ENCODE measurements around the gene ZSWIM6.

The ZSWIM6 gene

GRCh38 chr5:61549530-61549929 lies 217.5 kb downstream of the ZSWIM6 start:
- H3K4me3 ChIP-seq (ENCODE audit: low read length in 2 of 2), result no peak overlapping the region
- H3K27me3 ChIP-seq (ENCODE audit: control insufficient read depth in 1 of 2, insufficient read depth in 2 of 2, low read length in 2 of 2), result no peaks in the 10 kb centered on the region
- H3K4me1 ChIP-seq (ENCODE audit: control insufficient read depth, insufficient read depth, low read length), result peaks cover 4% of the 10 kb centered on the region
- no peaks in the 10 kb centered on the region for H3K36me3 ChIP-seq (ENCODE audit: control insufficient read depth in 2 of 2, insufficient read depth in 2 of 2, low read length in 2 of 2)
- no peak overlapping the region for H3K27ac ChIP-seq (ENCODE audit: low read length)
- no peak overlapping the region for H3K9ac ChIP-seq (ENCODE audit: low read length in 2 of 2)
- H3K9me3 ChIP-seq (ENCODE audit: control insufficient read depth in 2 of 2, low read length in 2 of 2), result no peaks in the 10 kb centered on the region

- H3K36me3 ChIP-seq (ENCODE audit: control insufficient read depth in 2 of 2, insufficient read depth in 2 of 2, low read length in 2 of 2), result no peaks in the 10 kb centered on the region
- H3K27me3 ChIP-seq (ENCODE audit: control insufficient read depth in 1 of 2, insufficient read depth in 2 of 2, low read length in 2 of 2), result no peaks in the 10 kb centered on the region
- no peak overlapping the region for H3K9ac ChIP-seq (ENCODE audit: low read length in 2 of 2)
- H3K4me3 ChIP-seq (ENCODE audit: low read length in 2 of 2), result no peak overlapping the region
- H3K9me3 ChIP-seq (ENCODE audit: control insufficient read depth in 2 of 2, low read length in 2 of 2), result no peaks in the 10 kb centered on the region
- peaks cover 4% of the 10 kb centered on the region for H3K4me1 ChIP-seq (ENCODE audit: control insufficient read depth, insufficient read depth, low read length)
- H3K27ac ChIP-seq (ENCODE audit: low read length), result no peak overlapping the region
Measured at GRCh38 chr5:61551637-61552313, 219.7 kb downstream of the ZSWIM6 start.

GRCh38 chr5:61559146-61559545 lies 227.1 kb downstream of the ZSWIM6 start:
- Histone ChIP-seq H3K9me3 (ENCODE audit: control insufficient read depth in 2 of 2, low read length in 2 of 2) (peaks cover 0 to 3% of the 10 kb centered on the region in 2 donors), H3K4me3 (ENCODE audit: low read length in 2 of 2) (no peak overlapping the region), H3K9ac (ENCODE audit: low read length in 2 of 2) (no peak overlapping the region), H3K27me3 (ENCODE audit: control insufficient read depth in 1 of 2, insufficient read depth in 2 of 2, low read length in 2 of 2) (no peaks in the 10 kb centered on the region), H3K36me3 (ENCODE audit: control insufficient read depth in 2 of 2, insufficient read depth in 2 of 2, low read length in 2 of 2) (no peaks in the 10 kb centered on the region), H3K27ac (ENCODE audit: low read length) (no peak overlapping the region), H3K4me1 (ENCODE audit: control insufficient read depth, insufficient read depth, low read length) (no peaks in the 10 kb centered on the region)

GRCh38 chr5:61559722-61560121 lies 227.7 kb downstream of the ZSWIM6 start:
- Histone ChIP-seq H3K27me3 (ENCODE audit: control insufficient read depth in 1 of 2, insufficient read depth in 2 of 2, low read length in 2 of 2) (no peaks in the 10 kb centered on the region), H3K36me3 (ENCODE audit: control insufficient read depth in 2 of 2, insufficient read depth in 2 of 2, low read length in 2 of 2) (no peaks in the 10 kb centered on the region), H3K4me3 (ENCODE audit: low read length in 2 of 2) (no peak overlapping the region), H3K4me1 (ENCODE audit: control insufficient read depth, insufficient read depth, low read length) (no peaks in the 10 kb centered on the region), H3K9ac (ENCODE audit: low read length in 2 of 2) (no peak overlapping the region), H3K9me3 (ENCODE audit: control insufficient read depth in 2 of 2, low read length in 2 of 2) (peaks cover 0 to 3% of the 10 kb centered on the region in 2 donors), H3K27ac (ENCODE audit: low read length) (no peak overlapping the region)

- peaks cover 0 to 3% of the 10 kb centered on the region in 2 donors for H3K9me3 ChIP-seq (ENCODE audit: control insufficient read depth in 2 of 2, low read length in 2 of 2)
Measured at GRCh38 chr5:61563401-61563800, 231.3 kb downstream of the ZSWIM6 start.

GRCh38 chr5:61567337-61567736 lies 235.3 kb downstream of the ZSWIM6 start:
- Histone ChIP-seq H3K9me3 (ENCODE audit: control insufficient read depth in 2 of 2, low read length in 2 of 2) (no peaks in the 10 kb centered on the region), H3K4me1 (ENCODE audit: control insufficient read depth, insufficient read depth, low read length) (no peaks in the 10 kb centered on the region), H3K9ac (ENCODE audit: low read length in 2 of 2) (no peak overlapping the region), H3K36me3 (ENCODE audit: control insufficient read depth in 2 of 2, insufficient read depth in 2 of 2, low read length in 2 of 2) (no peaks in the 10 kb centered on the region), H3K27me3 (ENCODE audit: control insufficient read depth in 1 of 2, insufficient read depth in 2 of 2, low read length in 2 of 2) (no peaks in the 10 kb centered on the region), H3K4me3 (ENCODE audit: low read length in 2 of 2) (no peak overlapping the region), H3K27ac (ENCODE audit: low read length) (no peak overlapping the region)

More at GRCh38 chr5:61563401-61563800, 231.3 kb downstream of the ZSWIM6 start:
- H3K27ac ChIP-seq (ENCODE audit: low read length), result no peak overlapping the region
- no peak overlapping the region for H3K4me3 ChIP-seq (ENCODE audit: low read length in 2 of 2)
- H3K9ac ChIP-seq (ENCODE audit: low read length in 2 of 2), result no peak overlapping the region
- H3K4me1 ChIP-seq (ENCODE audit: control insufficient read depth, insufficient read depth, low read length), result no peaks in the 10 kb centered on the region
- H3K36me3 ChIP-seq (ENCODE audit: control insufficient read depth in 2 of 2, insufficient read depth in 2 of 2, low read length in 2 of 2), result no peaks in the 10 kb centered on the region
- H3K27me3 ChIP-seq (ENCODE audit: control insufficient read depth in 1 of 2, insufficient read depth in 2 of 2, low read length in 2 of 2), result no peaks in the 10 kb centered on the region

GRCh38 chr5:61569353-61569752 lies 237.3 kb downstream of the ZSWIM6 start:
- Histone ChIP-seq H3K4me3 (ENCODE audit: low read length in 2 of 2) (no peak overlapping the region), H3K27ac (ENCODE audit: low read length) (no peak overlapping the region), H3K4me1 (ENCODE audit: control insufficient read depth, insufficient read depth, low read length) (no peaks in the 10 kb centered on the region), H3K9me3 (ENCODE audit: control insufficient read depth in 2 of 2, low read length in 2 of 2) (no peaks in the 10 kb centered on the region), H3K36me3 (ENCODE audit: control insufficient read depth in 2 of 2, insufficient read depth in 2 of 2, low read length in 2 of 2) (no peaks in the 10 kb centered on the region), H3K27me3 (ENCODE audit: control insufficient read depth in 1 of 2, insufficient read depth in 2 of 2, low read length in 2 of 2) (no peaks in the 10 kb centered on the region), H3K9ac (ENCODE audit: low read length in 2 of 2) (no peak overlapping the region)

- Histone ChIP-seq H3K4me3 (ENCODE audit: low read length in 2 of 2) (no peak overlapping the region), H3K9ac (ENCODE audit: low read length in 2 of 2) (no peak overlapping the region), H3K27me3 (ENCODE audit: control insufficient read depth in 1 of 2, insufficient read depth in 2 of 2, low read length in 2 of 2) (no peaks in the 10 kb centered on the region), H3K9me3 (ENCODE audit: control insufficient read depth in 2 of 2, low read length in 2 of 2) (no peaks in the 10 kb centered on the region), H3K4me1 (ENCODE audit: control insufficient read depth, insufficient read depth, low read length) (no peaks in the 10 kb centered on the region), H3K27ac (ENCODE audit: low read length) (no peak overlapping the region), H3K36me3 (ENCODE audit: control insufficient read depth in 2 of 2, insufficient read depth in 2 of 2, low read length in 2 of 2) (no peaks in the 10 kb centered on the region)
Measured at GRCh38 chr5:61570767-61571166, 238.7 kb downstream of the ZSWIM6 start.

- Histone ChIP-seq H3K4me1 (ENCODE audit: control insufficient read depth, insufficient read depth, low read length) (no peaks in the 10 kb centered on the region), H3K9me3 (ENCODE audit: control insufficient read depth in 2 of 2, low read length in 2 of 2) (no peaks in the 10 kb centered on the region), H3K4me3 (ENCODE audit: low read length in 2 of 2) (no peak overlapping the region), H3K27ac (ENCODE audit: low read length) (no peak overlapping the region), H3K36me3 (ENCODE audit: control insufficient read depth in 2 of 2, insufficient read depth in 2 of 2, low read length in 2 of 2) (no peaks in the 10 kb centered on the region), H3K9ac (ENCODE audit: low read length in 2 of 2) (no peak overlapping the region), H3K27me3 (ENCODE audit: control insufficient read depth in 1 of 2, insufficient read depth in 2 of 2, low read length in 2 of 2) (no peaks in the 10 kb centered on the region)
Measured at GRCh38 chr5:61572959-61573358, 240.9 kb downstream of the ZSWIM6 start.

GRCh38 chr5:61575103-61575502 lies 243.0 kb downstream of the ZSWIM6 start:
- H3K9ac ChIP-seq (ENCODE audit: low read length in 2 of 2), result no peak overlapping the region
- H3K4me1 ChIP-seq (ENCODE audit: control insufficient read depth, insufficient read depth, low read length), result no peaks in the 10 kb centered on the region
- H3K27ac ChIP-seq (ENCODE audit: low read length), result no peak overlapping the region
- no peaks in the 10 kb centered on the region for H3K36me3 ChIP-seq (ENCODE audit: control insufficient read depth in 2 of 2, insufficient read depth in 2 of 2, low read length in 2 of 2)
- H3K27me3 ChIP-seq (ENCODE audit: control insufficient read depth in 1 of 2, insufficient read depth in 2 of 2, low read length in 2 of 2), result no peaks in the 10 kb centered on the region
- no peak overlapping the region for H3K4me3 ChIP-seq (ENCODE audit: low read length in 2 of 2)
- H3K9me3 ChIP-seq (ENCODE audit: control insufficient read depth in 2 of 2, low read length in 2 of 2), result no peaks in the 10 kb centered on the region

- Histone ChIP-seq H3K4me3 (ENCODE audit: low read length in 2 of 2) (no peak overlapping the region), H3K9ac (ENCODE audit: low read length in 2 of 2) (no peak overlapping the region), H3K4me1 (ENCODE audit: control insufficient read depth, insufficient read depth, low read length) (no peaks in the 10 kb centered on the region), H3K36me3 (ENCODE audit: control insufficient read depth in 2 of 2, insufficient read depth in 2 of 2, low read length in 2 of 2) (no peaks in the 10 kb centered on the region), H3K9me3 (ENCODE audit: control insufficient read depth in 2 of 2, low read length in 2 of 2) (no peaks in the 10 kb centered on the region), H3K27me3 (ENCODE audit: control insufficient read depth in 1 of 2, insufficient read depth in 2 of 2, low read length in 2 of 2) (no peaks in the 10 kb centered on the region), H3K27ac (ENCODE audit: low read length) (no peak overlapping the region)
Measured at GRCh38 chr5:61575581-61575980, 243.5 kb downstream of the ZSWIM6 start.

All from stomach smooth muscle (tissue), 2 donors.